Measurements from ENCODE around the gene AFMID. TPM values are rescaled to one million over a fixed set of nuclear protein-coding genes. Genes with fewer than 3 reads are reported as not detected.

AFMID gene
- total RNA-seq, 1 experiment from 2014 or later = 104 TPM

DNA sequence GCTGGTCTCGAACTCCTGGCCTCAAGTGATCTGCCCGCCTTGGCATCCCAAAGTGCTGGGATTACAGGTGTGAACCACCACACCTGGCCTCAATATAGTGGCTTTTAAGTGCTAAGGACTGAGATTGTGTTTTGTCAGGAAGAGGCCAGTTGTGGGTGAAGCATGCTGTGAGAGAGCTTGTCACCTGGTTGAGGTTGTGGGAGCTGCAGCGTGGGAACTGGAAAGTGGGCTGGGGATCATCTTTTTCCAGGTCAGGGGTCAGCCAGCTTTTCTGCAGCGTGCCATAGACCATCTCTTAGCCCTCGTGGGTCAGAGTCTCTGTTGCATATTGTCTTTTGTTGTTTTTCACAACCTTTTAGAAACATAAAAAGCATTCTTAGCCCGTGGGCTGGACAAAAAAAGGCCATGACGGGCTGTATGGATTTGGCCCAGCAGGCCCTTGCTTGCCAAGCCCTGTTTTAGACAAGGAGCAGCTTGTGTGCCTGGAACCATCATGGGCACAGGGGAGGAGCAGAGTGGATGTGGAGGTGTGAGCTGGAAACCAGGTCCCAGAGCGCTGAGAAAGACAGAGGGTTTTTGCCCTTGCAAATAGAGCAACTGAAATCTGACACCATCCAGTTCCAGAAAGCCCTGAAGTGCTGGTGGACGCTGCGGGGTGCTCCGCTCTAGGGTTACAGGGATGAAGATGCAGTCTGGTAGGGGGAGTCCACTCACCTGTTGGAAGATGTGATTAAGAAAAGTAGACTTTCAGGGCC, 32.4 kb downstream of the AFMID start:
- Histone ChIP-seq H3K27ac (ENCODE audit: low read length) (no peak overlapping the region), H3K9me3 (ENCODE audit: low read length) (no peaks in the 10 kb centered on the region), H3K27me3 (ENCODE audit: low read length) (no peaks in the 10 kb centered on the region), H3K4me2 (ENCODE audit: low read depth, low read length, poor library complexity, severe bottlenecking) (no peak overlapping the region), H3K4me1 (ENCODE audit: low read length) (peaks cover 11% of the 10 kb centered on the region), H3K79me2 (ENCODE audit: low read length) (peaks cover 21% of the 10 kb centered on the region), H4K20me1 (ENCODE audit: insufficient read depth, low read depth, low read length) (no peaks in the 10 kb centered on the region), H3K9me2 (replicated peaks; ENCODE audit: insufficient read depth, low read length) (no peaks in the 10 kb centered on the region), H3K4me3 (ENCODE audit: low read length) (no peak overlapping the region), H2AFZ (ENCODE audit: low read length) (no peak overlapping the region), H3K9ac (ENCODE audit: low read length) (no peak overlapping the region), H3K36me3 (ENCODE audit: insufficient read depth, low read length) (peaks cover 33% of the 10 kb centered on the region)
- no peak for DNase-seq

GRCh38 chr17:78223061-78223460, 35.9 kb downstream of the AFMID start:
- Histone ChIP-seq H3K9me2 (replicated peaks; ENCODE audit: insufficient read depth, low read length) (no peaks in the 10 kb centered on the region), H3K27ac (ENCODE audit: low read length) (no peak overlapping the region), H2AFZ (ENCODE audit: low read length) (no peak overlapping the region), H3K9ac (ENCODE audit: low read length) (no peak overlapping the region), H4K20me1 (ENCODE audit: insufficient read depth, low read depth, low read length) (no peaks in the 10 kb centered on the region), H3K79me2 (ENCODE audit: low read length) (no peaks in the 10 kb centered on the region), H3K4me3 (ENCODE audit: low read length) (no peak overlapping the region), H3K4me1 (ENCODE audit: low read length) (no peaks in the 10 kb centered on the region), H3K4me2 (ENCODE audit: low read depth, low read length, poor library complexity, severe bottlenecking) (no peak overlapping the region), H3K9me3 (ENCODE audit: low read length) (no peaks in the 10 kb centered on the region), H3K27me3 (ENCODE audit: low read length) (no peaks in the 10 kb centered on the region), H3K36me3 (ENCODE audit: insufficient read depth, low read length) (peaks cover 22% of the 10 kb centered on the region)
- DNase-seq = no peak

- no peak overlapping the region for H3K27ac ChIP-seq (ENCODE audit: low read length)
- peaks cover 22% of the 10 kb centered on the region for H3K36me3 ChIP-seq (ENCODE audit: insufficient read depth, low read length)
- H3K79me2 ChIP-seq (ENCODE audit: low read length) = no peaks in the 10 kb centered on the region
- H3K4me1 ChIP-seq (ENCODE audit: low read length) = no peaks in the 10 kb centered on the region
- H3K9ac ChIP-seq (ENCODE audit: low read length) = no peak overlapping the region
- H2AFZ ChIP-seq (ENCODE audit: low read length) = no peak overlapping the region
- H4K20me1 ChIP-seq (ENCODE audit: insufficient read depth, low read depth, low read length) = no peaks in the 10 kb centered on the region
- H3K4me2 ChIP-seq (ENCODE audit: low read depth, low read length, poor library complexity, severe bottlenecking) = no peak overlapping the region
- no peaks in the 10 kb centered on the region for H3K27me3 ChIP-seq (ENCODE audit: low read length)
- DNase-seq = no peak
- no peaks in the 10 kb centered on the region for H3K9me3 ChIP-seq (ENCODE audit: low read length)
- H3K4me3 ChIP-seq (ENCODE audit: low read length) = no peak overlapping the region
- no peaks in the 10 kb centered on the region for H3K9me2 ChIP-seq (replicated peaks; ENCODE audit: insufficient read depth, low read length)
These were observed 36.6 kb downstream of the AFMID start for GRCh38 chr17:78223765-78224164.

GRCh38 chr17:78224231-78225087, 37.3 kb downstream of the AFMID start:
- Histone ChIP-seq H4K20me1 (ENCODE audit: insufficient read depth, low read depth, low read length) (no peaks in the 10 kb centered on the region), H3K36me3 (ENCODE audit: insufficient read depth, low read length) (peaks cover 19% of the 10 kb centered on the region), H3K9me3 (ENCODE audit: low read length) (no peaks in the 10 kb centered on the region), H2AFZ (ENCODE audit: low read length) (no peak overlapping the region), H3K79me2 (ENCODE audit: low read length) (no peaks in the 10 kb centered on the region), H3K4me1 (ENCODE audit: low read length) (no peaks in the 10 kb centered on the region), H3K27ac (ENCODE audit: low read length) (no peak overlapping the region), H3K4me2 (ENCODE audit: low read depth, low read length, poor library complexity, severe bottlenecking) (no peak overlapping the region), H3K9ac (ENCODE audit: low read length) (no peak overlapping the region), H3K27me3 (ENCODE audit: low read length) (no peaks in the 10 kb centered on the region), H3K9me2 (replicated peaks; ENCODE audit: insufficient read depth, low read length) (no peaks in the 10 kb centered on the region), H3K4me3 (ENCODE audit: low read length) (no peak overlapping the region)
- DNase-seq = no peak

DNA sequence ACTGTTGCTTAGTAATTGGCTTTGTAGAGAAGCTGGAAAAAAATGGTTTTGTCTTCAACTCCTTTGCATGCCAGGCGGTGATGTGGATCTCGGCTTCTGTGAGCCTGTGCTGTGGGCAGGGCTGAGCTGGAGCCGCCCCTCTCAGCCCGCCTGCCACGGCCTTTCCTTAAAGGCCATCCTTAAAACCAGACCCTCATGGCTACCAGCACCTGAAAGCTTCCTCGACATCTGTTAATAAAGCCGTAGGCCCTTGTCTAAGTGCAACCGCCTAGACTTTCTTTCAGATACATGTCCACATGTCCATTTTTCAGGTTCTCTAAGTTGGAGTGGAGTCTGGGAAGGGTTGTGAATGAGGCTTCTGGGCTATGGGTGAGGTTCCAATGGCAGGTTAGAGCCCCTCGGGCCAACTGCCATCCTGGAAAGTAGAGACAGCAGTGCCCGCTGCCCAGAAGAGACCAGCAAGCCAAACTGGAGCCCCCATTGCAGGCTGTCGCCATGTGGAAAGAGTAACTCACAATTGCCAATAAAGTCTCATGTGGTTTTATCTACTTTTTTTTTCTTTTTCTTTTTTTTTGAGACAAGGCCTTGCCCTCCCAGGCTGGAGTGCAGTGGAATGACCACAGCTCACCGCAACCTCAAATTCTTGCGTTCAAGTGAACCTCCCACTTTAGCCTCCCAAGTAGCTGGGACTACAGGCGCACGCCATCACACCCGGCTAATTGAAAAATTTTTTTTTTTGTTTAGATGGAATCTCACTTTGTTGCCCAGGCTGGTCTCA, 38.1 kb downstream of the AFMID start:
- no peak for DNase-seq
- Histone ChIP-seq H3K9me3 (ENCODE audit: low read length) (no peaks in the 10 kb centered on the region), H3K9me2 (replicated peaks; ENCODE audit: insufficient read depth, low read length) (no peaks in the 10 kb centered on the region), H3K36me3 (ENCODE audit: insufficient read depth, low read length) (peaks cover 19% of the 10 kb centered on the region), H3K4me3 (ENCODE audit: low read length) (no peak overlapping the region), H2AFZ (ENCODE audit: low read length) (no peak overlapping the region), H3K27ac (ENCODE audit: low read length) (no peak overlapping the region), H3K9ac (ENCODE audit: low read length) (no peak overlapping the region), H3K4me1 (ENCODE audit: low read length) (no peaks in the 10 kb centered on the region), H4K20me1 (ENCODE audit: insufficient read depth, low read depth, low read length) (no peaks in the 10 kb centered on the region), H3K79me2 (ENCODE audit: low read length) (no peaks in the 10 kb centered on the region), H3K27me3 (ENCODE audit: low read length) (no peaks in the 10 kb centered on the region), H3K4me2 (ENCODE audit: low read depth, low read length, poor library complexity, severe bottlenecking) (no peak overlapping the region)

DNA sequence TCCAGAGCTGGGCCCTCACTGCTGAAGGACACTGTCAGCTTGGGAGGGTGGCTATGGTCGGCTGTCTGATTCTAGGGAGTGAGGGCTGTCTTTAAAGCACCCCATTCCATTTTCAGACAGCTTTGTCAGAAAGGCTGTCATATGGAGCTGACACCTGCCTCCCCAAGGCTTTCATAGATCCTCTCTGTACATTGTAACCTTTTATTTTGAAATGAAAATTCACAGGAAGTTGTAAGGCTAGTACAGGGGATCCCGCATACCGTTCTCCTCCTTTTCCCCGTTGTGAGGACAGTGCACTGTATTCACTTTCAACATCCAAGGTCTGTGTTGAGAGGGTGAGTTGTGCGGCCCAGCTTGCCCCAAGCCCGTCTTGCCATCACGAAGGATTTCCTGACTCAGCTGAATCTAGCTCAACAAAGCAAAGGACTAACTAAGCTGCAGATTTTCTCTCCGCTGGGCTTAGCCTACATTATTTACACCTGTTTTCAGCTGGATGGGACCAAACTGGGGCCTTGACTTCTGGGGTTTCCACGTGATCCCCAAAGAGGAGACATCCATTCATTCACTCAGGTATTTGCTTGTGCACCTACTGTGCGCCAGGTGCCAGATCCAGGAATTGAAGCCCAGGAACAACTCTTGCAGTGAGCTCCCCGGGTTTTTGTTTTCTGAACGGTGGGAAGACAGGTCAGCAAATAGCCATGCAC, 39.0 kb downstream of the AFMID start:
- Histone ChIP-seq H3K9me3 (ENCODE audit: low read length) (no peaks in the 10 kb centered on the region), H3K36me3 (ENCODE audit: insufficient read depth, low read length) (peaks cover 14% of the 10 kb centered on the region), H4K20me1 (ENCODE audit: insufficient read depth, low read depth, low read length) (no peaks in the 10 kb centered on the region), H3K9me2 (replicated peaks; ENCODE audit: insufficient read depth, low read length) (no peaks in the 10 kb centered on the region), H3K4me1 (ENCODE audit: low read length) (no peaks in the 10 kb centered on the region), H2AFZ (ENCODE audit: low read length) (no peak overlapping the region), H3K79me2 (ENCODE audit: low read length) (no peaks in the 10 kb centered on the region), H3K27me3 (ENCODE audit: low read length) (no peaks in the 10 kb centered on the region), H3K27ac (ENCODE audit: low read length) (no peak overlapping the region), H3K4me2 (ENCODE audit: low read depth, low read length, poor library complexity, severe bottlenecking) (no peak overlapping the region), H3K4me3 (ENCODE audit: low read length) (no peak overlapping the region), H3K9ac (ENCODE audit: low read length) (no peak overlapping the region)
- DNase-seq = no peak

- Histone ChIP-seq H3K9me3 (ENCODE audit: low read length) (no peaks in the 10 kb centered on the region), H3K4me3 (ENCODE audit: low read length) (no peak overlapping the region), H3K4me1 (ENCODE audit: low read length) (no peaks in the 10 kb centered on the region), H3K9me2 (replicated peaks; ENCODE audit: insufficient read depth, low read length) (no peaks in the 10 kb centered on the region), H3K9ac (ENCODE audit: low read length) (no peak overlapping the region), H3K79me2 (ENCODE audit: low read length) (no peaks in the 10 kb centered on the region), H3K27ac (ENCODE audit: low read length) (no peak overlapping the region), H4K20me1 (ENCODE audit: insufficient read depth, low read depth, low read length) (no peaks in the 10 kb centered on the region), H3K27me3 (ENCODE audit: low read length) (no peaks in the 10 kb centered on the region), H3K4me2 (ENCODE audit: low read depth, low read length, poor library complexity, severe bottlenecking) (no peak overlapping the region), H2AFZ (ENCODE audit: low read length) (no peak overlapping the region), H3K36me3 (ENCODE audit: insufficient read depth, low read length) (peaks cover 10% of the 10 kb centered on the region; the same call in 1 of the 2 replicates)
- DNase-seq = no peak
These were observed 39.7 kb downstream of the AFMID start for GRCh38 chr17:78226759-78227454.
